Naive thymus-derived CD8-positive, alpha-beta T cell (primary cell): Measurements from ENCODE around the gene SLC35D2. TPM values are rescaled to one million over a fixed set of nuclear protein-coding genes. Genes with fewer than 3 reads are reported as not detected.

Experiments used
- ATAC-seq, 2 donors: fragments of 150-1000 bp; cut with Tn5 transposase in 1 of 2; sonication (Bioruptor Pico), chemical (Tn5 transposase) in 1 of 2; 1 replicate in 1 of 2; 2 replicates in 1 of 2; pipeline ENCODE4 v1.10.0; 2021; ENCODE audit warnings: mild to moderate bottlenecking in 2 of 2, moderate library complexity in 2 of 2
- POLR2A ChIA-PET: fragments of 350-600 bp; sonication (Branson Sonifier 250); formaldehyde crosslinking; loops from one replicate; lab custom pipeline; 2021; ENCODE audit warnings: antibody characterized with exemption; lab: Charles Lee
- DNase-seq, 10 donors: peaks; one replicate each; pipeline versions ENCODE4 v3.0.0 to v3.0.0-alpha.2; 2020 to 2022
- H3K27ac Mint-ChIP-seq, 10 donors: one replicate each; pipeline ENCODE4 v1.8.0; 2020 to 2022; ENCODE audit warnings: mild to moderate bottlenecking in 10 of 10, mixed read lengths in 10 of 10, moderate library complexity in 4 of 10, inconsistent platforms in 1 of 10
- H3K27me3 Mint-ChIP-seq, 5 donors: one replicate each; pipeline ENCODE4 v1.8.0; 2021 to 2022; ENCODE audit warnings: mixed read lengths in 5 of 5
- H3K36me3 Mint-ChIP-seq, 3 donors: one replicate each; pipeline ENCODE4 v1.8.0; 2020 to 2022; ENCODE audit warnings: mixed read lengths in 3 of 3, mild to moderate bottlenecking in 2 of 3, inconsistent platforms in 1 of 3
- H3K4me1 Mint-ChIP-seq, 4 donors: one replicate each; pipeline ENCODE4 v1.8.0; 2021 to 2022; ENCODE audit warnings: mixed read lengths in 4 of 4
- H3K4me3 Mint-ChIP-seq, 10 donors: one replicate each; pipeline ENCODE4 v1.8.0; 2020 to 2022; ENCODE audit warnings: mild to moderate bottlenecking in 10 of 10, mixed read lengths in 10 of 10, moderate library complexity in 6 of 10, inconsistent platforms in 1 of 10
- H3K9me3 Mint-ChIP-seq, 9 donors: one replicate each; pipeline ENCODE4 v1.8.0; 2020 to 2022; ENCODE audit warnings: mixed read lengths in 9 of 9, mild to moderate bottlenecking in 3 of 9, inconsistent platforms in 1 of 9, moderate library complexity in 1 of 9
- polyA plus RNA-seq, 3 donors: library from polyadenylated mRNA; unstranded; fragments of 300-500 nt; fragmentation: Illumina TruSeq; gene quantifications; one replicate each; pipeline ENCODE4 v1.2.3, GENCODE V29; 2021
- total RNA-seq, 8 experiments: library from RNA in 2 of 8; stranded (reverse) in 2 of 8; gene quantifications; one replicate each; pipeline ENCODE4 v1.2.3 and lab custom pipeline; 2021 to 2026

Gene SLC35D2
- total and polyA plus RNA-seq, 5 experiments from 2014 or later, result 17.0 to 25.6 (median 21.5) TPM

DNA sequence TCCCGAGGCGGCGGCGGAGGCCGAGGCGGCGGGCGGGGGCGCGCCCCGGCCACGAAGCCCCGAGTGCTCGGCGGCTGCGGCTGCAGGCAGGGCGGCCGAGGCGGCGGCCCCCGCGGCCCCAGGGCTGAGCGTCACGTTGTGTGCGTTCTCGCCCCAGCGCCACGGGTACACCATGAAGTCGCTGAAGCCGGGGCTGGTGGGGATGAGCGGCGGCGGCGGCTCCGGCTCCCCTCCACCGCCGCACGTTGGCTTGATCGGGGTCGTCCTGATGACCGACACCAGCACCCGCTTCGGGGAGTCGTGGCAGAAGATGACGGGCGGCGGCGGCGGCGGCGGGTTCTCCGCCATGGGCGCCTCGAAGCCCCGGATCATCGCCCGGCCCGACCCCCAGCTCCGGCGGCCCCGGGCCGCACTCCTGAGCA is 34.2 kb upstream of the SLC35D2 start:
- H3K4me3 Mint-ChIP-seq, result peak overlapping the region; percentile 74 to 95 (median 86)

DNA sequence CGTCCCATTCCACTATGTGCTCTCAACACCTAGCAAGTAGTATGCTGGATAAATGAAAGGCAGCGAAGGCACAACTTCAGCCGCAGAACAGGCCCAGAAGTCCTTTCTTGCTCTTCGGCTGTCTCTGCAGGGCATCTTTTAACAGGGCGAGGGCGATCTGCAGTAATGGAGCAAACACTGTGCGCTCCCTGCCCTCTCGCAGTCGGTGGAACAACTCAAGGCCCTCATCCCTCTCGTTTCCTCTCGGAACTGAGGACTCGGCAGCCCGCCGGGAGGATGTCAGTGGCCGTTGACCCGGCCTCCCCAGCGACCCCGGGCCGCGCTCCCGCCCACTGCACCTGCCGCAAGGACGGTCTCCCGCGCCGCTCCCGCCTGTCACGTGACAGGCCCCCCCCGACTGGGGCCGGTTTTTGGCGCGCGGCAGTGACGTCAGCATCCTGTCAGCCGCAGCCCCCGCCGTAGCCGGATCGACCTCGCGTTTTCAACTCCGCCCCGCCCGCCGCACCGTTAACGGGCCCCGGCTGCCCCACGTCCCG is 33.6 kb upstream of the SLC35D2 start:
- no peaks in the 10 kb centered on the region for H3K9me3 Mint-ChIP-seq
- H3K4me3 Mint-ChIP-seq, result peak overlapping the region; percentile 82 to 94 (median 92)
- peaks cover 10 to 54% (median 46%) of the 10 kb centered on the region in 4 donors for H3K4me1 Mint-ChIP-seq
- peak overlapping the region; percentile 85 to 98 (median 96) for H3K27ac Mint-ChIP-seq
- peaks cover 0 to 2% (median 0%) of the 10 kb centered on the region in 5 donors for H3K27me3 Mint-ChIP-seq
- no peaks in the 10 kb centered on the region for H3K36me3 Mint-ChIP-seq
- POLR2A ChIA-PET, result interaction anchor here (0.6 to 2.7 kb wide), 13 partner anchors 15 to 150 kb away, joined by 3 to 55 read pairs (median 4); partner anchors contain the start of genes HABP4 and SLC35D2
- ATAC-seq (peak; percentile 29 to 34), DNase-seq (peak; percentile 84 to 94 (median 89))

More for the DNA sequence above, 34.2 kb upstream of the SLC35D2 start:
- H3K9me3 Mint-ChIP-seq, result no peaks in the 10 kb centered on the region
- DNase-seq (peak in 4 of 10 donors; percentile 38 to 68 (median 51)), ATAC-seq (peak; percentile 16 to 17)
- peak overlapping the region; percentile 74 to 95 (median 89) for H3K27ac Mint-ChIP-seq
- POLR2A ChIA-PET, result interaction anchor here (0.6 to 2.6 kb wide), 6 partner anchors 16 to 149 kb away, joined by 3 to 36 read pairs (median 4); partner anchors contain the start of genes HABP4 and SLC35D2
- H3K36me3 Mint-ChIP-seq, result no peaks in the 10 kb centered on the region
- peaks cover 0 to 2% (median 0%) of the 10 kb centered on the region in 5 donors for H3K27me3 Mint-ChIP-seq
- peaks cover 10 to 49% (median 42%) of the 10 kb centered on the region in 4 donors for H3K4me1 Mint-ChIP-seq

DNA sequence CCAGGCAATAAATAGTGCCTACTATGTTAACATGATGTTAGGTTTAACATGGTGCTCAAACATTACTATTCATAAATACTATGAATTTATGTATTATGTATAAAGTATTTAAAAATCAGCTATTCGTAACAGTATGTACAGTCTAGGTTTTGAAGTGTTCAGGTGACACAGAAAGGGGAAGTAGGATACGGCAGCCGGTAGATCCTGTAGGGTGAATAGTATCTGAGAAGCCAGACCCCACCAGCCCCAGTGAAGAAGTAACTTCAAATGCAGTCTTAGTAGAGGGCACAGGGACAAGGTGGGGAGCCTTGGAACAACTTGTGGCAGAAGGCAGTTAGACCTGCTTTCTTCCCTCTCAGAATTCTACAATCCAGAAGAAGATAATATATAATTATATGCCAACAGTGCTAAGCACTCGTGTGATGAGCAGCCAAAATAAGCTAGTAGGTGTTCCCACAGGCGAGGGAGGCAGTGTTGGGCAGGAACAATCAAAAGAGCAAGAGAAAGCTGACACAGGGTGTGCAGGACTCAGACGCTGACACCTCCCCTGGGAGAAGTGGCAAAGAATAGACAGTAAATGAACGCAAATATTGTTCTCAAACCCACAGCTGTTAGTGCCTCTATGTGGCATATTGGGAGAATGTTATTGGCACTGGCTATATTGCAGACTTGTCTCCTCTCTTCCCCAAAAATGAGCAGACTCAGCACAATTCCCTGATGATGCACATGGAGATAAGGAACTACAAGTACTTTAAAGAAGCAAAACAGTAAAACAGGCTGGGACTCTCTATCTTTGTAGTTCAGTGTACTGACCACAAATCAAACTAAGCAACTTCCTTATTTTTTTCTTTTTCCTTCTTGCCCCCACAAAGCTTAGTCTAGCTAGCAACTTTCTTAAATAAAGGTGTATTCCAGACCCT is 30.1 kb upstream of the SLC35D2 start:
- peaks cover 15 to 44% (median 40%) of the 10 kb centered on the region in 4 donors for H3K4me1 Mint-ChIP-seq
- peak overlapping the region; percentile 68 to 87 (median 82) for H3K4me3 Mint-ChIP-seq
- peaks cover 0 to 2% (median 0%) of the 10 kb centered on the region in 5 donors for H3K27me3 Mint-ChIP-seq
- no peaks in the 10 kb centered on the region for H3K36me3 Mint-ChIP-seq
- peak in 4 of 10 donors; percentile 5 to 32 (median 18) for DNase-seq
- POLR2A ChIA-PET, result interaction anchor here (0.6 to 2.2 kb wide), 10 partner anchors 14 to 86 kb away, joined by 3 to 45 read pairs (median 4); partner anchors contain the start of genes HABP4 and SLC35D2
- H3K9me3 Mint-ChIP-seq, result no peaks in the 10 kb centered on the region
- no peak for ATAC-seq
- H3K27ac Mint-ChIP-seq, result peak overlapping the region; percentile 81 to 93 (median 92)

DNA sequence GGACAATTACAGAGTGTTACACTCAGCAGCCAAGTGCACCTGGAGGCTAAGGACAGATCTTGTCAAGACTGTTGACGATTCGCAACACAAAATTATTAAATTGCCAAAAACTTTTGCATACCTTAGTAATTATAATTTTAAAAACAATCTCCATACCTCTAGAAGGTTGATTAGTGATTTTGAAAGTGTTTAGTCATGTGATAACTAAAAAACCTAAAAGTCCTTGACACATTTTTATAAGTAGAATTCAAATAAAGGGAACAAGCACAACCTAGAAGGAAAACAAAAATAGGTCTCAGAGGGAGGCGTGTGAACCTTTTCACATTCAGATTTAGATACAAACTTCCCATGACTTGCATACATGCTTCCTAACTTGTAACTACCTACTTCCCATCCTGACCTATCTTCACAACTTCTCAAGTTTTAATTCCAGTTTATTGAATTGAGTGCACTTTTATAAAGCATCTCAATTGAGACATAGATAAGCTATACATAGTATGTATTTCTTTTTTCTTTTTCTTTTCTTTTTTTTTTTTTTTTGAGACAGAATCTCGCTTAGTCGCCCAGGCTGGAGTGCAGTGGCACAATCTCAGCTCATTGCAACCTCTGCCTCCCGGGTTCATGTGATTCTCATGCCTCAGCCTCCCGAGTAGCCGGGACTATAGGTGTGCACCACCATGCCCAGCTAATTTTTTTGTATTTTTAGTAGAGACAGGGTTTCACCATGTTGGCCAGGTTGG is 28.8 kb upstream of the SLC35D2 start:
- H3K27me3 Mint-ChIP-seq, result peaks cover 0 to 2% (median 0%) of the 10 kb centered on the region in 5 donors

DNA sequence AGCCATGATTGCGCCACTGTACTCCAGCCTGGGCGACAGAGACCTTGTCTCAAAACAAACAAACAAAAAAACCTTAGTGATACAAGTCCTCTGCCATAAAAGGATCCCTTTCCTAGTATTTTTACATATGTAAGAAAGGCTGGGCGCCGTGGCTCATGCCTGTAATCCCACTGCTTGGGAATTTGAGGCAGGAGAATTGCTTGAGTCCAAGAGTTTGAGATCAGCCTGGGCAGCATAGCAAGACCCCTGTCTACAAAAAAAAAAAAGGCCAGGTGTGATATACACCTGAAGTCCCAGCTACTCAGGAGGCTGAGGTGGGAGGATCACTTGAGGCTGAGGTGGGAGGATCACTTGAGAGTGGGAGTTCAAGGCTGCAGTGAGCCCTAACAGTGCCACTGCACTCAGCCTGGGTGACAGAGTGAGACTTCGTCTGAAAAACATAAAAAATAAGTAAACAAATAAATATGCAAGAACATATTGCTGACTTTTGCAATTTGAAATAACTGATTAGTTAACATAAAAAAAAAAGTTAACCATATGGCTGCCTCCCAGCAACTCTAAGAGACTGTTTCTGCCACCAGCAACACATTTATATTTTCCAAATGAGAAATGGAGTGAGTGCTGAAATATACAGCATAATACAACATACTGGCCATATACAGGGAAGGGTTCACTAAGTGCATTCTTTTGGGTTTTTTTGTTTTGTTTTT is 27.8 kb upstream of the SLC35D2 start:
- Mint-ChIP-seq H3K27ac (peak overlapping the region in 4 of 10 donors; percentile 24 to 87 (median 63)), H3K9me3 (no peaks in the 10 kb centered on the region), H3K36me3 (no peaks in the 10 kb centered on the region), H3K4me3 (no peak overlapping the region), H3K4me1 (peaks cover 9 to 44% (median 38%) of the 10 kb centered on the region in 4 donors), H3K27me3 (no peaks in the 10 kb centered on the region)
- DNase-seq (no peak), ATAC-seq (no peak)
- POLR2A ChIA-PET, result interaction anchor here (0.6 to 1.8 kb wide), 3 partner anchors 10 to 30 kb away, joined by 3 to 6 read pairs (median 3); no protein-coding TSS in a partner anchor

More for the DNA sequence above, 28.8 kb upstream of the SLC35D2 start:
- Mint-ChIP-seq H3K9me3 (no peaks in the 10 kb centered on the region), H3K4me1 (peaks cover 15 to 50% (median 43%) of the 10 kb centered on the region in 4 donors), H3K4me3 (peak overlapping the region in 2 of 10 donors; percentile 30 to 77), H3K27ac (peak overlapping the region in 8 of 10 donors; percentile 66 to 93 (median 80)), H3K36me3 (no peaks in the 10 kb centered on the region)
- ATAC-seq (no peak), DNase-seq (no peak)
- POLR2A ChIA-PET, result interaction anchor here (0.6 to 2.2 kb wide), 6 partner anchors 11 to 41 kb away, joined by 3 to 45 read pairs (median 4); partner anchors contain the start of gene SLC35D2

DNA sequence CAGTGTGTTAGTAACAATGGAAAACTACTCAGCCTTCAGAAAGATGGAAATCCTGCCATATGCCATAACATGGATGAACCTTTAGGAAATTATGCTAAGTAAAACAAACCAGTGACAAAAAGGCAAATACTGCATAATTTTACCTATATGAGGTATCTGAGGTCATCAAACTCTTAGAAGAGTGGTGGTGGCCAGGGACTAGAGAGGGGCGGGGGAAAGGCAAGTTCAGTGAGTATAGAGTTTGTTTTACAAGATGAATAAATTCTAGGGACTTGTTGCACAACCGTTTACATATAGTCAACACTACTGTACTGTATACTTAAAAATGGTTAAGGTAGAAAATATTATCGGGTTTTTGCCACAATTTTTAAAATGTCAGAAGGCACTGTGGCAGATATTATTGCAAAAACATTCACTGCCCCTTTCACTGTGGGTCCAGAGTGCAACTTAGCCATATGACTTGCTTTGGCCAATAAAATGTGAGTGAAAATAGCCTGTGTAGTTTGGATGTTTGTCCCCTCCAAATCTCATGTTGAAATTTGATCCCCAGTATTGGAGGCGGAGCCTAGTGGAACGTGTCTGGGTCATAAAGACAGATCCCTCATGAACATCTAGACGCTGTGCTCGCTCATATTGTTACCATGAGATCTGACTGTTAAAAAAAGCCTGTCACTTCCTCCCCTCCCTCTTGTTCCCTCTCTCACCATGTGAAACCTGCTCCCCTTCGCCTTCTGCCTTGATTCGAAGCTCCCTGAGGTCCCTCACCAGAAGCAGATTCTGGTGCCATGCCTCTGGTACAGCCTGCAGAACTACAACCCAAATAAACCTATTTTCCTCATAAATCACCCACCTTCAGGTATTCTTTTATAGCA is 25.1 kb upstream of the SLC35D2 start:
- Mint-ChIP-seq H3K9me3 (no peaks in the 10 kb centered on the region), H3K4me3 (no peak overlapping the region), H3K27ac (peak overlapping the region in 8 of 10 donors; percentile 1 to 87 (median 67)), H3K36me3 (no peaks in the 10 kb centered on the region), H3K27me3 (no peaks in the 10 kb centered on the region), H3K4me1 (peaks cover 8 to 32% (median 27%) of the 10 kb centered on the region in 4 donors)
- DNase-seq (no peak), ATAC-seq (no peak)
- POLR2A ChIA-PET, result interaction anchor here (0.8 to 2.0 kb wide), 4 partner anchors 8 to 42 kb away, joined by 3 to 14 read pairs (median 4); partner anchors contain the start of gene HABP4

DNA sequence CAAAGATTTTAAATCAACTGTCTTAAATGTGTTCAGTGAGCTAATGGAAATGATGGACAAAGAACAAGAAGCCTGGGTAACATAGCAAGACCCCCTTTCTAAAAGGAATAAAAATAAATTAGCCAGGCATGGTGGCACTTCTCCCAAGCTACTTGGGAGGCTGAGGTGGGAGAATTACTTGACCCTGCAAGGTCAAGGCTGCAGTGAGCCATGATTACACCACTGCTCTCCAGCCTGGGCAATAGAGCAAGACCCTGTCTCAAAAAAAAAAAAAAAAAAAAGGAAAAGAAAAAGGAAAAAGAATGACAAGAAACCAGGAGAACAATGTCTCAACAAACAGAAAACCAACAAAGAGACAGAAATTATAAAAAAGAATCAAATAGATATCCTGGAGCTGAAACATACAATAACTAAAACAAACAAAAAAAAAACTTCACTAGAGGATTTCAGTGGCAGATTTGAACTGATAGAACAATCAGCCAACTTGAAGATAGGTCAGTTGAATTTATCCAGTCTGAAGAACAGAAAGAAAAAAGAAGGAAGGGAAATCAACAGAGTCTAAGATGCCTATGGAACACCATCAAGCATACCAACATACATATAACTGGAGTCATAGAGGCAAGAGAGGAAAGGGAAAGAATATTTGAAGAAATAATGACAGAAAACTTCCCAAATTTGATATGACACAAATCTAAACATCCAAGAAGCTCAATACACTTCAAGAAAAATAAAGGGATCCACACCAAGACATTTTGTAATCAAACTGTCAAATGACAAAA is 16.8 kb upstream of the SLC35D2 start:
- ATAC-seq (no peak), DNase-seq (no peak)
- no peaks in the 10 kb centered on the region for H3K27me3 Mint-ChIP-seq
- H3K4me3 Mint-ChIP-seq, result peak overlapping the region in 9 of 10 donors; percentile 8 to 78 (median 65)
- H3K4me1 Mint-ChIP-seq, result peaks cover 18 to 34% (median 28%) of the 10 kb centered on the region in 4 donors
- POLR2A ChIA-PET, result interaction anchor here (0.6 to 4.3 kb wide), 13 partner anchors 9 to 475 kb away, joined by 3 to 55 read pairs (median 10); partner anchors contain the start of genes SLC35D2 and ZNF367
- peak overlapping the region in 9 of 10 donors; percentile 78 to 97 (median 95) for H3K27ac Mint-ChIP-seq
- H3K9me3 Mint-ChIP-seq, result peaks cover 0 to 12% (median 8%) of the 10 kb centered on the region in 9 donors
- H3K36me3 Mint-ChIP-seq, result peaks cover 5 to 13% (median 11%) of the 10 kb centered on the region in 3 donors

DNA sequence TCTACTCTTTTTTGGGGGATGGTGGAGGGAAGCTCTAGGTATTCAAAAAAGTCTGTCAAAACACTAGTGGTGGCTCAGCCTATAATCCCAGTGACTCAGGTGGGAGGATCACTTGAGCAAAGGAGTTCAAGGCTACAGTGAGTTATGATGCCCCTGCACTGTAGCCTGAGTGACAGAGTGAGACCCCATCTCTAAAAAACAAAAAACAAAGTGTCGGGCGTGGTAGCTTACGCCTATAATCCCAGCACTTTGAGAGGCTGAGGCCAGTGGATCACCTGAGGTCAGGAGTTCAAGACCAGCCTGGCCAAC is 15.8 kb upstream of the SLC35D2 start:
- Mint-ChIP-seq H3K27ac (peak overlapping the region; percentile 93 to 97 (median 96)), H3K4me1 (peaks cover 20 to 34% (median 28%) of the 10 kb centered on the region in 4 donors), H3K9me3 (peaks cover 0 to 12% (median 8%) of the 10 kb centered on the region in 9 donors), H3K27me3 (no peaks in the 10 kb centered on the region), H3K4me3 (peak overlapping the region; percentile 33 to 78 (median 66)), H3K36me3 (peaks cover 5 to 15% (median 11%) of the 10 kb centered on the region in 3 donors)
- POLR2A ChIA-PET, result interaction anchor here (0.9 to 4.3 kb wide), 14 partner anchors 8 to 167 kb away, joined by 3 to 55 read pairs (median 12); partner anchors contain the start of genes HABP4, SLC35D2 and ZNF367
- no peak for DNase-seq
- no peak for ATAC-seq

DNA sequence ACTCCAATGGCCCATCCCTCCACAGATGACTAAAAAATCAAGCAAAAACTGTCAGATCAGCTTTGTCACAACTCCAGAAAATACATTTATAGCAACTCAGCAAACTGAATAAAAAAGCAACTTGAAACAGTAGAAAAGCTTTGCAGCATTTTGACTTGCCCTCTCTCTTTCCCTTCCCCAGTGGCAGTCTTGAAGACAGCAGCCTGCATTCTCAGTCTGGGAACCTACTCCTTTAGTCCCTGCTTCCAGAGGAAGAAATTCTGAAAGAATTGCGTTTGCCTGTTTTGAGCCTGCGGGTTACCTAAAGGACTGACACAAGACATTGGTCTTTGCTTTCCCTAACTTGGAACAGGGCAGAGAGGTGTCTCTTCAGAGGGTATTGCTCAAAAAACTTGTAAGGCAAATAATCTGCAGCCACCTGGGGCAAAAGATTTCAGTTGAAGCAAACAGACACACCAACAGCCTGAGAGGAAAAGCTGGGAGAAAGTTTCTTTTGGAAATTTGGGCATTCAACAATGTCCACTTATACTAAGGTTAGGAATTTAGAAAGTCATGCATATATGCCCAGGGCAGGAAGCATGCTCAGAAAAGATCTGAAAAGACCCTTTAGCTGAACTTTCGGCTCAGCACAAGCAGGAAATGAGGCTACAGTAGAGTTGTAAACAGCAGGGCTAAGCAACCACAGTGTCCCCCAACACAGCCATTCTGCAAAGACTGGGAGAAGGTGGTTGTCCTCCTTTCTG is 15.2 kb upstream of the SLC35D2 start:
- H3K9me3 Mint-ChIP-seq, result peaks cover 0 to 12% (median 8%) of the 10 kb centered on the region in 9 donors
- peaks cover 8 to 15% (median 11%) of the 10 kb centered on the region in 3 donors for H3K36me3 Mint-ChIP-seq
- peak overlapping the region; percentile 93 to 97 (median 96) for H3K27ac Mint-ChIP-seq
- no peaks in the 10 kb centered on the region for H3K27me3 Mint-ChIP-seq
- DNase-seq (peak in 7 of 10 donors; percentile 12 to 62 (median 39)), ATAC-seq (peak; percentile 93 to 95)
- peak overlapping the region; percentile 43 to 78 (median 66) for H3K4me3 Mint-ChIP-seq
- peaks cover 20 to 34% (median 28%) of the 10 kb centered on the region in 4 donors for H3K4me1 Mint-ChIP-seq
- POLR2A ChIA-PET, result interaction anchor here (0.6 to 4.3 kb wide), 16 partner anchors 8 to 342 kb away, joined by 3 to 55 read pairs (median 10); partner anchors contain the start of genes HABP4, SLC35D2 and ZNF367
